GM18909 (cell line): Measurements from ENCODE around the gene BCAS3.
"Not testable (repeated sequence)": the region's sequence is repeated elsewhere in the genome, so short reads cannot be mapped to it uniquely, and the experiment has no call there.

Source experiments
- ATAC-seq: cut with Tn5 transposase; IDR thresholded peaks from one replicate; pipeline ENCODE4 v1.9.1; 2021; ENCODE audit warnings: mild to moderate bottlenecking; ENCODE audit not compliant: unreplicated experiment, poor library complexity

BCAS3 gene

GRCh38 chr17:60677308-60678117 is at the start of gene BCAS3:
BCAS3 (plus strand) TSS chr17:60677851.
- ATAC-seq, result peak; percentile 97

DNA sequence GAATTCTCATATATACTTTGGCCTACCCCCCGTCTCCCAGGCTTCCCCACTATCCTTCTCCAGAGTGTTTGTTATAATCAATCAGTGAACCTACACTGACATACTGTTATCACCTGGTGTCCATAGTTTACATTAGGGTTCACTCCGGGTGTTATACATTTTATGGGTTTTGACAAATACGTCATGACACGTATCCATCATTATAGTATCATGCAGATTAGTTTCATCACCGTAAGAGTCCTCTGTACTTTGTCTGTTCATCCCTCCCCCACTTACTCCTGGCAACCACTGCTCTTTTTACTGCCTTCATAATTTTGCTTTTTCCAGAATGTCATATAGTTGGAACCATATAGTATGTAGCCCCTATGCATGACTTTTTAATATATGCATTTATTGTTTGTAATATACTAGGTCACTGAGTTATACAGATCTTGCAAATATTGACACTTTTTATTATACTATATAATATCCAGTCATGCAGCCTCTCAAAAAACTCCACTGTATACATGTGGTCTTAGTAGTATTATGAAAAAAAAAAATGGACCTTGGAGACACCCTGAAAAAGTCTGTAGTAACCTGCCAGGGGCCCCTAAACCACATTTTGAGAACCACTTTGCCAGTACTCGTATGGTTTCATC is 49.3 kb upstream of the BCAS3 start:
- no peak for ATAC-seq

DNA sequence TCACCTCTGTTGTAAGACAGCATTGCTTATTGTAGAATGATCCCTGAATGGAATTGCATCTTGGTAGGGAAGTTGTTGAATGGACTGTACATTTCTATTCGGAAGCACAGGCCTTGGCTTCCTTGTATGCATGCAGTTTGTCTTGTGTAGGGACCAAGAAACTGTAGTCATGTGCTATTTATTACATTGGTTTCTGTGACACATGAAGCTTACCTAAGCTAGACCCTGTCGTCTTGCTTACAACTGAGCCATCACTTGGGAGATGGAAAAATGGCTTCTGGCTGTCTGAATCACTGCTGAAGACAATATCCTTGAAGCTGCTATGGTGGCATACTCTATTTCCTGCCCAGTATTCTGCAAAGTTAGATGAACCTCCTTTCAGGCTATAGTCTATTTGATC is 48.5 kb upstream of the BCAS3 start:
- ATAC-seq, result no peak

- ATAC-seq, result no peak
These were observed 47.3 kb upstream of the BCAS3 start for GRCh38 chr17:60630352-60630751.

DNA sequence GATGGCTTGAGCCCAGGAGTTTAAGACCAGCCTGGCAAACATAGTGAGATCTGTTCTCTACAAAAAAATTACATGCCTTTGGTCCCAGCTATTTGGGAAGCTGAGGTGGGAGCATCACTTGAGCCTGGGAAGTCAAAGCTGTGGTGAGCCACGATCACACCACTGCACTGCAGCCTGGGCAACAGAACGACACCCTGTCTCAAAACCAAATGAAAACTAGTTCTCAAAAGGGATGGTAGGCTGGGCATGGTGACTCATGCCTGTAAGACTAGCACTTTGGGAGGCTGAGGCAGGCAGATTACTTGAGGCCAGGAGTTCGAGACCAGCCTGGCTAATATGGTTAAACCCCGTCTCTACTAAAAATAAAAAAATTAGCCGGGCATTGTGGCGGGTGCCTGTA is 46.5 kb upstream of the BCAS3 start:
- no peak for ATAC-seq

DNA sequence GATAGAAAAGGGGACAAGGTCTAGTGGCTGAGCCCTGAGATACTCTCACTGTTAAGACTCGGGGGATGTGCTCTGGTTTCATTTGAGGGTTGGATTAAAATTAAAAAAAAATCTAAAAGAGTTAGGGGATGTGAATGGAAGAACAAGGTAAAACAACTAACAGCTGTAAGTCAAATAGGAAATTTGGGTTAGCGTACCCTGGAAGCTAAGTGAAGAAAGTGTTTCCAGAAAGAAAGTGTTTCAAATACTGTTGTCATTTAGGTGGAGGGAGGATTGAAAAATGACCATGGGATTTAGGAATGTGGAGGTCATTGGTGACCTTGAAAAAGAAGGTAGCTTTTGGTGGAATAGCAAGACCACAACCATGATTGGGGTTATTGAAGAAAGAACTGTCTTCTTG is 40.0 kb upstream of the BCAS3 start:
- ATAC-seq, result no peak

DNA sequence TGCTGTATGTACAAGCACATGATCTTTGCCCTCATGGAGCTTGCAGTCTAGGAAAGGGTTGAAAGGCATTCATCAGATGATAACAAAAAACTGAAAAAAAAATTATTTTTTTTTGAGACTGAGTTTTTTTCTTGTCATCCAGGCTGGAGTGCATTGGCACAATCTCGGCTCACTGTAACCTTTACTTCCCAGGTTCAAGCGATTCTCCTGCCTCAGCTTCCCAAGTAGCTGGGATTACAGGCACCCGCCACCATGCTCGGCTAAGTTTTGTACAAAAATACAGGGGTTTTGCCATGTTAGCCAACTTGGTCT is 38.7 kb upstream of the BCAS3 start:
- ATAC-seq, result no peak

DNA sequence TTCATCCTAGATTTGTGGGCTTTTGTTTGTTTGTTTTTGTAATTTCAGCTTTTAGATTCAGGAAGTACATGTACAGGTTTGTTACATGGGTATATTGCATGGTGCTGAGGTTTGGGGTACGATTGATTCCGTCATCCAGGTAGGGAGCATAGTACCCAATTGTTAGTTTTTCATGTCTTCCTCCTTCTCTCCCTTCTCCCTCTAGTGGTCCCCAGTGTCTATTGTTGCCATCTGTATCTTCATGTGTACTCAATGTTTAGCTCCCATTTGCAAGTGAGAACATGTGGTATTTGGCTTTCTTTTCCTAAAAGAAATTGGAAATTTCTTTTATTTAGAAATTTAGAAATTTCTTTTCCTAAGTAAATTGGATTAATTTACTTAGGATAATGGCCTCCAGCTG is 37.1 kb upstream of the BCAS3 start:
- ATAC-seq, result no peak

DNA sequence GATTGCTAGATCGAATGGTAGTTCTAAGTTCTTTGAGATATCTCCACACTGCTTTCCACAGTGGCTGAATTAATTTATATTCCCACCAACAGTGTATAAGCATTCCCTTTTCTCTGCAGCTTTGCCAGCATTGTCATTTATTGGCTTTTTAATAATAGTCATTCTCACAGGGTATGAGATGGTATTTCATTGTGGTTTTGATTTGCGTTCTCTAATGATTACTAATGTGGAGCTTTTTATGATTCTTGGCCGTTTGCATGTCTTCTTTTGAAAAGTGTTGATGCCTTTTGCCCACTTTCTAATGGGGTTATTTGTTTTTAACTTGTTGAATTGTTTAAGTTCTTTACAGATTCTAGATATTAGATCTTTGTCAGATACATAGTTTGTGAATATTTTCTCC is 36.5 kb upstream of the BCAS3 start:
- ATAC-seq, result no peak

DNA sequence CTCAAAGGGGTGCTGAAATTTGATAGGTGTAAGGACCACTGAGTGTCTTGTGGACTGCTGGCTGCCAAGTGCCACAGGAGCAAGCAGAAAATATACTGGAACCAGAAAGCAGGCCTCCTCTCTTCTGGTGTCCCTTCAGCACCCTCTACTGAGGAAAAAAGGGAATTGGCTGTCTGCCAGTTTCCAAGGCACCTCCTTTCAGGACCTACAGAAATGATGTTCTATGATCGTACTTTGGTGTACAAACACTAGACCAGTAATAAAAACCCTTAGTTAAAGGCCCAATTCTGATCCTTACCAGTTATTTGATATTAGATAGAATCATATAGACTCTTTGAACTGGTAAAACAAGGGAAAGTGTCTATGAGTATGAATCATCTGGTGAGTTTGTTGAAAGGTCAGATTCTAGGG is 35.8 kb upstream of the BCAS3 start:
- no peak for ATAC-seq

DNA sequence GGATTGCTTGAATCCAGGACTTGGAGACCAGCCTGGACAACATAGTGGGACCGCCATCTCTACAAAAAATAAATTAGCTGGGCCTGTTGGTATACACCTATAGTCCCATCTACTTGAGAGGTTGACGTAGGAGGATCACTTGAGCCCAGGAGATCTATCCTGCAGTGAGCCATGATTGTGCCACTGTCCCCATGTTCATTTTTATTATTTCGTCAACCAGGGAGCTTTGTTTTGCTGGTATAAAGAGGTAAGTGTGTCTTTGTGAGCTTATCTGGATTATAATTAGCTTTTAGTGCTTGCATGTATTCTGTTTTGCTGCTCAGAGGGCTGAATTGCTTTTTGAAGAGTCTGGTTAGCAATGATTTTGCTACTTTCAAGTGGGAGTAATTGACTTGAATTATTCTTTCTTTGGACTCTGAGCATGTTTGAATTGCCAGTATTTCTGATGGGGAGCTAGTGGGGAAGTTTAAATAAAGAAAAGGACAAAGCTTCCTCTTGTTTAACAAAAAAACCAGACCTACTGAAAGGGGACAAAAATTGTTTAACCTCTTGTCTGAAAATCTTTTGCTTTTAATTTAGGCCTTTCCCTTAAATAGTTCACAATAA is 31.6 kb upstream of the BCAS3 start:
- no peak for ATAC-seq

DNA sequence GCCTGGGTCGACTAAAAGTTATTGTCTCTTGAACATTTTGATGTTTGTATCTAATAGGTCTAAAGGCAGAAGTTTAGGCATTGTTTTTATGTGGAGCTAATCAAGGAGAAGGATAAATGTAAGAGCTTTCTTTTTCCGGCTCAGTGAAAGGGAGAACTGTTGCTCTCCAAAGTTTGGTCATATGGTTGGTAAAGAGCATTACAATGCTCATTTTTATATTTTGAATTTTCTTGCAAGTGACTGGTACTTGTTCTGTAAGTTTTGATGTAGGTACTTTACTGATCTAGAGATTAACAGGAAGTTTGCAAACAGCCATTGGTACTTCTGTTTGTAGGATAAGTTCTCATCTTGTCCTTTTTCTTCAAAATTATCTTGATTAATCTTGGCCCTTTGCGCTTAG is 30.9 kb upstream of the BCAS3 start:
- no peak for ATAC-seq

DNA sequence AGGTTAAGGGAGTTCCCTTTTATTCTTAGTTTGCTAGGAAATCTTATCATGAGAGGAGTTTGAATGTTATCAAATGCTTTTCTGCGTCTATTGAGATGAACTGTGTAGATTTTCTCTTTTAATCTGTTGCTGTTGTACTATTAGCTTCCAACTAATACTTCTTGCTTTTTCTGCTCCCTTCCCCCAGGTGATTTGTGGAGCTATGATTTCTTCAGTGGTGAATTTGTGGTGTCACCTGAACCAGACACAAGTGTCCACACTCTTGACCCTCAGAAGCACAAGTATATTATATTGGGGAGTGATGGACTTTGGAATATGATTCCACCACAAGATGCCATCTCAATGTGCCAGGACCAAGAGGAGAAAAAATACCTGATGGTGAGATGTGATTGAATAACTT is 29.9 kb upstream of the BCAS3 start:
- no peak for ATAC-seq

GRCh38 chr17:60652454-60653247 is 25.0 kb upstream of the BCAS3 start:
- peak; percentile 89 for ATAC-seq

DNA sequence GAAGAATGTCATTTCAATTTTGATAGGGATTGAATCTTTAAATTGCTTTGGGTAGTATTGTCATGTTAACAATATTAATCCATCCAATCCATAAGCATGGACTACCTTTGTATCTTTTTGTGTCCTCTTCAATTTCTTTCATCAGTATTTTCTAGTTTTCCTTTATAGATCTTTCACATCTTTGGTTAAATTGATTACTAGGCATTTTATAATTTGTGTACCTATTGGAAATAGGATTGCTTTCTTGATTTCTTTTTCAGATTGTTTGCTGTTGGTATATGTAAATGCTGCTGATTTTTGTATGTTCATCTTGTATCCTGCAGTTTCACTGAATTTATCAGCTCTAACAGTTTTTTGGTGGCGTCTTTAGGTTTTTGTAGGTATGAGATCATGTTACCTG is 24.1 kb upstream of the BCAS3 start:
- no peak for ATAC-seq

DNA sequence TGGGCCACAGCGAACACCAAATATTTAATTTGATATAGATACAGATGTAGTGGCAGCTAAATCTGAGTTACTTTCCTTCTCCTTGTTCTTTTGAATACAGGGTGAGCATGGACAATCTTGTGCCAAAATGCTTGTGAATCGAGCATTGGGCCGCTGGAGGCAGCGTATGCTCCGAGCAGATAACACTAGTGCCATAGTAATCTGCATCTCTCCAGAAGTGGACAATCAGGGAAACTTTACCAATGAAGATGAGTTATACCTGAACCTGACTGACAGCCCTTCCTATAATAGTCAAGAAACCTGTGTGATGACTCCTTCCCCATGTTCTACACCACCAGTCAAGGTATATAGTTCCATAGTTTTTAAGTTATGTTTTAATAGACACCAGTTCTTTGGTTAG is 21.2 kb upstream of the BCAS3 start:
- no peak for ATAC-seq

DNA sequence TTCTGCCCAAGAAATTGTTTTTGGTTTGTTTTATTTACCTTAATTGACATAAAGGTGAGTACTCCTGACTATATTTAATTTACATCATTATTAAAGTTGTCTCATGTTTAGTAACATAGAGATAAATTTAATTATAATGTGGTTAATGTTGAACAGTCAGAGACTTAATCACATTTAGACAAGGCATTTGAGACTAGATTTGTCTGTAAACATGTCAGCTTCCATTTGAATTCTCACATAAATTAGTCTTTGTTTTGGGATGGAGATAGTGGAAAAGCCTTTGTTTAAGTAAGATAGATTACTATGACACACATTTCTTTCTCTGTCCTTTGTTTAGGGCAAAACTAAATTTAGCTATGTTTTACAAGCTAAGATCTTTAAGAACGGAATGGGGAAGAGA is 18.5 kb upstream of the BCAS3 start:
- no peak for ATAC-seq

DNA sequence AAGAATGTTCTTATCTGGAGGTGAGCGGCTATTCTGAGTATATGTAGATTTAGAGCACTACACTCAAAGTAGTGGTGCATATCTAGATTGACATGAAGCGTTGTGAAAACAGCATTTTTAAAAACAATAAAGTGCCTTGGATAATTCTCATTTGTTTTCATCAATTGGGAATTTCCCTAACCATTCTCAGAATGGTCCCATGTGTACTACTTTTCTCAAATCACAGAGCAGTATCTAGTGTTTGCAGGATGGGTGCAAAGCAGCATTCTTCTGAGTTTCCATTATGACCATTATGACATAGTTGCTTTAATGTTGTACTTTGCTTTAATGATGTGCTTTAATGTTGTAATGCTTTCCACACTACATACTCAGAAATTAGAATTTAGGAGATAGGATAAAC is 16.2 kb upstream of the BCAS3 start:
- no peak for ATAC-seq

- no peak for ATAC-seq
These were observed 13.6 kb upstream of the BCAS3 start for GRCh38 chr17:60664022-60664421.

GRCh38 chr17:60665602-60666001 is 12.0 kb upstream of the BCAS3 start:
- ATAC-seq, result no peak

GRCh38 chr17:60668741-60669140 is 8.9 kb upstream of the BCAS3 start:
- ATAC-seq, result not testable (repeated sequence)
